H9 (cell line): ENCODE results near the gene TIGD2. TPM values are rescaled to one million over a fixed set of nuclear protein-coding genes. Genes with fewer than 3 reads are reported as not detected.
A peak's percentile ranks its signal among the peaks of the same experiment; 100 is the strongest.

Experiments
- DNase-seq: peaks from one replicate; pipeline ENCODE4 v3.0.0-alpha.2; 2017
- H2AFZ ChIP-seq: one replicate; pipeline ENCODE4 v1.6.1; 2013; ENCODE audit warnings: mild to moderate bottlenecking, low read length, control low read depth, moderate library complexity
- H2AK5ac ChIP-seq: 2 replicates; pipeline ENCODE4 v1.6.1; 2013; ENCODE audit warnings: low read length, control low read depth, mixed read lengths; ENCODE audit not compliant: insufficient read length
- H2BK120ac ChIP-seq: one replicate; pipeline ENCODE4 v1.6.1; 2013; ENCODE audit warnings: low read depth, mild to moderate bottlenecking, low read length, control low read depth, inconsistent platforms; ENCODE audit not compliant: poor library complexity, severe bottlenecking
- H2BK12ac ChIP-seq: 2 replicates; pipeline ENCODE4 v1.6.1; 2013; ENCODE audit warnings: low read length, control low read depth, mixed read lengths, low read depth; ENCODE audit not compliant: insufficient read length
- H2BK15ac ChIP-seq: 2 replicates; pipeline ENCODE4 v1.6.1; 2013; ENCODE audit warnings: low read depth, low read length, control low read depth
- H2BK20ac ChIP-seq: one replicate; pipeline ENCODE4 v1.6.1; 2013; ENCODE audit warnings: low read depth, mild to moderate bottlenecking, low read length, control low read depth, inconsistent platforms; ENCODE audit not compliant: poor library complexity, severe bottlenecking
- H2BK5ac ChIP-seq: 2 replicates; pipeline ENCODE4 v1.6.1; 2013; ENCODE audit warnings: low read length, control low read depth, mixed read lengths; ENCODE audit not compliant: insufficient read length
- H3K14ac ChIP-seq: 2 replicates; pipeline ENCODE4 v1.6.1; 2013; ENCODE audit warnings: low read length, control low read depth; ENCODE audit not compliant: insufficient read depth
- H3K18ac ChIP-seq: 2 replicates; pipeline ENCODE4 v1.6.1; 2013; ENCODE audit warnings: low read depth, mild to moderate bottlenecking, mixed read lengths, low read length, control low read depth; ENCODE audit not compliant: insufficient read length
- H3K23ac ChIP-seq: 2 replicates; pipeline ENCODE4 v1.6.1; 2013; ENCODE audit warnings: low read length, control low read depth, mixed read lengths, low read depth; ENCODE audit not compliant: insufficient read length
- H3K23me2 ChIP-seq: 2 replicates; pipeline ENCODE4 v1.6.1; 2013; ENCODE audit warnings: low read depth, mild to moderate bottlenecking, mixed read lengths, low read length, control low read depth; ENCODE audit not compliant: insufficient read length, poor library complexity, severe bottlenecking
- H3K27ac ChIP-seq: 2 replicates; pipeline ENCODE4 v1.5.1; 2013; ENCODE audit warnings: low read length, control low read depth, mixed read lengths, low read depth; ENCODE audit not compliant: insufficient read length
- H3K27me3 ChIP-seq: 2 replicates; pipeline ENCODE4 v1.6.1; 2013; ENCODE audit warnings: low read length, control low read depth, inconsistent platforms; ENCODE audit not compliant: insufficient read depth
- H3K4ac ChIP-seq: 2 replicates; pipeline ENCODE4 v1.6.1; 2013; ENCODE audit warnings: low read depth, mild to moderate bottlenecking, control low read depth, inconsistent platforms, low read length, moderate library complexity
- H3K4me1 ChIP-seq: 2 replicates; pipeline ENCODE4 v1.6.1; 2013; ENCODE audit warnings: low read length, control low read depth, inconsistent platforms; ENCODE audit not compliant: insufficient read depth
- H3K4me2 ChIP-seq: 2 replicates; pipeline ENCODE4 v1.6.1; 2013; ENCODE audit warnings: low read length, control low read depth, mixed read lengths; ENCODE audit not compliant: insufficient read length, insufficient read depth
- H3K56ac ChIP-seq: 2 replicates; pipeline ENCODE4 v1.6.1; 2013; ENCODE audit warnings: low read depth, mild to moderate bottlenecking, mixed read lengths, low read length, control low read depth; ENCODE audit not compliant: insufficient read length
- H3K79me1 ChIP-seq: 2 replicates; pipeline ENCODE4 v1.6.1; 2013; ENCODE audit warnings: low read depth, mild to moderate bottlenecking, moderate library complexity, low read length, control low read depth, inconsistent platforms; ENCODE audit not compliant: insufficient read depth, poor library complexity, severe bottlenecking
- H3K79me2 ChIP-seq: 2 replicates; pipeline ENCODE4 v1.6.1; 2013; ENCODE audit warnings: low read length, control low read depth, inconsistent platforms; ENCODE audit not compliant: insufficient read depth
- H3K9ac ChIP-seq: 2 replicates; pipeline ENCODE4 v1.6.1; 2013; ENCODE audit warnings: low read length, control low read depth, mixed read lengths; ENCODE audit not compliant: insufficient read length; ENCODE audit errors: extremely low read depth
- H3K9me3 ChIP-seq: one replicate; pipeline ENCODE4 v1.6.1; 2013; ENCODE audit warnings: low read depth, low read length, inconsistent platforms; ENCODE audit not compliant: control insufficient read depth
- H3T11ph ChIP-seq: one replicate; pipeline ENCODE4 v1.6.1; 2013; ENCODE audit warnings: mild to moderate bottlenecking, low read length, control low read depth, inconsistent platforms
- H4K20me1 ChIP-seq: one replicate; pipeline ENCODE4 v1.6.1; 2013; ENCODE audit not compliant: control insufficient read depth, insufficient read length, insufficient read depth
- H4K5ac ChIP-seq: 2 replicates; pipeline ENCODE4 v1.6.1; 2013; ENCODE audit warnings: low read depth, mild to moderate bottlenecking, mixed read lengths, low read length, control low read depth; ENCODE audit not compliant: insufficient read length
- H4K8ac ChIP-seq: replicated peaks from 2 replicates; pipeline ENCODE4 v1.6.1; 2013; ENCODE audit warnings: low read length, control low read depth, mixed read lengths, low read depth; ENCODE audit not compliant: insufficient read length
- H4K91ac ChIP-seq: 2 replicates; pipeline ENCODE4 v1.6.1; 2013; ENCODE audit warnings: low read depth, mild to moderate bottlenecking, moderate library complexity, mixed read lengths, low read length, control low read depth; ENCODE audit not compliant: insufficient read length
- H3K27ac Mint-ChIP-seq, 3 experiments: 2 replicates in 2 of 3; 3 replicates in 1 of 3; pipeline ENCODE4 v1.8.0; 2020 to 2021; ENCODE audit warnings: mixed read lengths in 3 of 3, mild to moderate bottlenecking in 1 of 3, moderate library complexity in 1 of 3
- H3K27me3 Mint-ChIP-seq: 2 replicates; pipeline ENCODE4 v1.8.0; 2021; ENCODE audit warnings: low read depth, mild to moderate bottlenecking, moderate library complexity, mixed read lengths
- H3K36me3 Mint-ChIP-seq, 3 experiments: 2 replicates in 2 of 3; 3 replicates in 1 of 3; pipeline ENCODE4 v1.8.0; 2020 to 2021; ENCODE audit warnings: low read depth in 3 of 3, mixed read lengths in 3 of 3; ENCODE audit not compliant: insufficient read depth in 1 of 3
- H3K4me1 Mint-ChIP-seq, 2 experiments: 2 replicates each; pipeline ENCODE4 v1.8.0; 2020; ENCODE audit warnings: mixed read lengths in 2 of 2
- H3K4me3 Mint-ChIP-seq, 2 experiments: 2 replicates in 1 of 2; 3 replicates in 1 of 2; pipeline ENCODE4 v1.8.0; 2020 to 2021; ENCODE audit warnings: mild to moderate bottlenecking in 2 of 2, mixed read lengths in 2 of 2, moderate library complexity in 1 of 2
- H3K9me3 Mint-ChIP-seq, 2 experiments: 2 replicates in 1 of 2; 3 replicates in 1 of 2; pipeline ENCODE4 v1.8.0; 2020; ENCODE audit warnings: mild to moderate bottlenecking in 2 of 2, mixed read lengths in 2 of 2, moderate library complexity in 1 of 2
- CTCF ChIP-seq: fragments of 200-600 bp; sonication (generic); conservative IDR thresholded peaks from 3 replicates; pipeline ENCODE4 v1.8.0; 2021; ENCODE audit warnings: antibody characterized with exemption, mild to moderate bottlenecking
- WGBS: extraction: QIAGEN DNeasy Blood & Tissue Kit; methylation state at CpG from one replicate; pipeline ENCODE4 v1.1.7; 2013; ENCODE audit warnings: missing lambda C conversion rate, low lambda C conversion rate, mixed read lengths; ENCODE audit not compliant: insufficient read length; ENCODE audit errors: extremely low coverage; 5-methylcytosine and 5-hydroxymethylcytosine counted together
- total RNA-seq: library from RNA; stranded (reverse); gene quantifications from 2 replicates; pipeline ENCODE4 v1.2.1, GENCODE V29; 2021

The TIGD2 gene
- total RNA-seq, 1 experiment from 2014 or later: 10.4 TPM

DNA sequence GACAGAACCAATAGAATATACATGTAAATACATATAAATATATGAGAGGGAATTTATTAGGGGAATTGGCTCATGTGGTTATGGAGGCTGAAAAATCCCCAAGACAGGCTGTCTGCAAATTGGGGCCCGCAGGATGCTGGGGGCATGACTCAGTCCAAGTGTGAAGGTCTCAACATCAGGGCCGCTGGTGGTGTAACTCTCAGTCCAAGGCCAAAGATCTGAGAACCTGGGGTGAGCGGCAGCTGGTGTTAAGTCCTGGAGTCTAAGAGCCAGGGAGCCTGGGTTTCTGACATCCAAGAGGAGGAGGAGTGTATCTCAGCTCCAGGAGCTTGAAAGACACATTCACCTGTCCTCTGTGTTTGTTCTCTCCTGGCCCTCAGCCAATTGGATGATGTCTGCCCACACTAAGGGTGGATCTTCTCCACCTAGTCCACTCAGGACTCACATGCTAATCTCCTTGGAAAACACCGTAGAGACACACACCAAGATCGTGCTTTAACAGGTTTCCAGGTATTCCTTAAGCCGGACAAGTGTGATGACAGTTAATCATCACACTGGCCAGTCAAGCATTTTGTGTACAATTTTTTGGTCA, 28.9 kb downstream of the TIGD2 start:
- H3K36me3 Mint-ChIP-seq: peaks cover 0 to 9% (median 0%) of the 10 kb centered on the region in 3 experiments; a peak in 2 of 7 replicates
- Histone ChIP-seq H2BK5ac (no peak overlapping the region), H3K79me1 (no peaks in the 10 kb centered on the region), H2BK15ac (no peak overlapping the region), H3K14ac (no peak overlapping the region), H3K4me2 (no peak overlapping the region), H3K23me2 (no peaks in the 10 kb centered on the region), H3T11ph (no peak overlapping the region), H3K27me3 (no peaks in the 10 kb centered on the region), H2BK20ac (no peak overlapping the region), H3K23ac (no peak overlapping the region), H4K8ac (no peak overlapping the region), H3K56ac (no peak overlapping the region), H2AK5ac (no peak overlapping the region), H2AFZ (no peak overlapping the region), H2BK12ac (no peak overlapping the region), H3K79me2 (no peaks in the 10 kb centered on the region), H3K4ac (no peak overlapping the region), H3K18ac (no peak overlapping the region), H3K4me1 (no peaks in the 10 kb centered on the region), H3K9ac (no peak overlapping the region), H4K20me1 (no peaks in the 10 kb centered on the region), H4K91ac (no peak overlapping the region), H3K9me3 (no peaks in the 10 kb centered on the region), H3K27ac (no peak overlapping the region), H2BK120ac (no peak overlapping the region), H4K5ac (no peak overlapping the region)
- H3K4me1 Mint-ChIP-seq: peaks cover 4 to 12% of the 10 kb centered on the region in 2 experiments; a peak in 3 of 4 replicates
- H3K9me3 Mint-ChIP-seq: peaks cover 8 to 9% of the 10 kb centered on the region in 2 experiments; a peak in 3 of 5 replicates
- no CpG with 5 or more reads among the region's 6 CpGs for WGBS
- peak overlapping the region in 1 of 3 experiments; percentile 53; a peak in 1 of 7 replicates for H3K27ac Mint-ChIP-seq
- H3K27me3 Mint-ChIP-seq: no peaks in the 10 kb centered on the region
- TF ChIP-seq CTCF: no peak
- H3K4me3 Mint-ChIP-seq: no peak overlapping the region
- no peak for DNase-seq
